Left ventricle myocardium inferior (tissue), 1 donor: Measurements from ENCODE around the gene TEX36. TPM values are rescaled to one million over a fixed set of nuclear protein-coding genes. Genes with fewer than 3 reads are reported as not detected.
A peak's percentile ranks its signal among the peaks of the same experiment; 100 is the strongest.

Experiments
- DNase-seq: peaks from one replicate; pipeline ENCODE4 v3.0.0-alpha.2; 2020
- H3K27ac ChIP-seq: fragments of 200-600 bp; replicated peaks from 2 replicates; pipeline ENCODE4 v1.8.0; 2021
- H3K27me3 ChIP-seq: fragments of 200-600 bp; 2 replicates; pipeline ENCODE4 v1.8.0; 2021; ENCODE audit warnings: low read depth
- H3K36me3 ChIP-seq: fragments of 200-600 bp; 2 replicates; pipeline ENCODE4 v1.8.0; 2021
- H3K4me1 ChIP-seq: fragments of 200-600 bp; 2 replicates; pipeline ENCODE4 v1.8.0; 2021
- H3K4me3 ChIP-seq: fragments of 200-600 bp; 2 replicates; pipeline ENCODE4 v1.8.0; 2021; ENCODE audit warnings: mild to moderate bottlenecking, moderate library complexity
- H3K9me3 ChIP-seq: fragments of 200-600 bp; replicated peaks from 2 replicates; pipeline ENCODE4 v1.8.0; 2021
- intact Hi-C: fragments of 100-400 bp; cut with micrococcal nuclease; formaldehyde crosslinking; loops from one replicate; pipeline ENCODE4 v1.11.0; 2022
- total RNA-seq: library from RNA; stranded (reverse); fragmentation: NEBNext Ultra II Directional; extraction: Animal tissue kit (Norgen Biotek cat#: 25700); gene quantifications from one replicate; pipeline ENCODE4 v1.2.1, GENCODE V29; 2021
- TF ChIP-seq, protein P1 (sequence below): fragments of 200-600 bp; IDR thresholded peaks from 2 replicates; pipeline ENCODE4 v1.8.0; 2021; ENCODE audit warnings: antibody characterized with exemption, mild to moderate bottlenecking, borderline replicate concordance
- donor health status: DM: no; HTN: yes; CAD: no; lungs with severe emphysema.

TEX36 gene
- total RNA-seq, 1 donor from 2014 or later: not detected

DNA sequence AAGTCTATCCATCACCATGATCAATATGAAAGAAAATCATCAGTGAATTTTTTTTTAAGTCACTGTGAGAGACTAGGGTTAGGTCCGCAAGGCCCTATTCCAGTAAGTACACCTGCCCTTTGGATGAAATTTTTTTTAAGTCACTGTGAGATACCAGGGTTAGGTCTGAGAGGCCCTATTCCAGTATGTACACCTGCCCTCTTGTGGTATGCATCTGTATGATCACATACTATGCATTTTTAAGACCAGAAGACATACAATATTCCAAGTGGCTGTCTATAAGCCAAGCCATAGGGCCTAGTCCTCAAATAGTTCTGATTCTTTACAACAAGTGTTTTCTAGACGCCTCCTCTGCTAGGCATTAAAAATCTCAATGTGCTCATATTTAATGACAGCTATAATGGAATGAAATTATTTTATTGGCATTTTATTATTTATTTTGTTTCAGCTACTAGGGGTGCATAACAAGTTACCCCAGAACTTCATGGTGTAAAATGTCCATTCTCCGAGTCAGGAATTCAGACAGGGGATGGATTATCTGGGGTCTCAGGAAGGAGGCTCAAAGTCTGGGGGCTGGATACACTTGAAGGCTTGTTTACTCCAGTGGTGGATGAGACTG lies 53.1 kb downstream of the TEX36 start:
- Histone ChIP-seq H3K27ac (no peak overlapping the region), H3K4me1 (no peaks in the 10 kb centered on the region), H3K9me3 (no peaks in the 10 kb centered on the region), H3K36me3 (no peaks in the 10 kb centered on the region), H3K4me3 (no peak overlapping the region), H3K27me3 (peaks cover 44% of the 10 kb centered on the region)
- intact Hi-C loops: no loop called here
- no peak for DNase-seq
- TF ChIP-seq, protein P1, sequence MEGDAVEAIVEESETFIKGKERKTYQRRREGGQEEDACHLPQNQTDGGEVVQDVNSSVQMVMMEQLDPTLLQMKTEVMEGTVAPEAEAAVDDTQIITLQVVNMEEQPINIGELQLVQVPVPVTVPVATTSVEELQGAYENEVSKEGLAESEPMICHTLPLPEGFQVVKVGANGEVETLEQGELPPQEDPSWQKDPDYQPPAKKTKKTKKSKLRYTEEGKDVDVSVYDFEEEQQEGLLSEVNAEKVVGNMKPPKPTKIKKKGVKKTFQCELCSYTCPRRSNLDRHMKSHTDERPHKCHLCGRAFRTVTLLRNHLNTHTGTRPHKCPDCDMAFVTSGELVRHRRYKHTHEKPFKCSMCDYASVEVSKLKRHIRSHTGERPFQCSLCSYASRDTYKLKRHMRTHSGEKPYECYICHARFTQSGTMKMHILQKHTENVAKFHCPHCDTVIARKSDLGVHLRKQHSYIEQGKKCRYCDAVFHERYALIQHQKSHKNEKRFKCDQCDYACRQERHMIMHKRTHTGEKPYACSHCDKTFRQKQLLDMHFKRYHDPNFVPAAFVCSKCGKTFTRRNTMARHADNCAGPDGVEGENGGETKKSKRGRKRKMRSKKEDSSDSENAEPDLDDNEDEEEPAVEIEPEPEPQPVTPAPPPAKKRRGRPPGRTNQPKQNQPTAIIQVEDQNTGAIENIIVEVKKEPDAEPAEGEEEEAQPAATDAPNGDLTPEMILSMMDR: peak; percentile 28

DNA sequence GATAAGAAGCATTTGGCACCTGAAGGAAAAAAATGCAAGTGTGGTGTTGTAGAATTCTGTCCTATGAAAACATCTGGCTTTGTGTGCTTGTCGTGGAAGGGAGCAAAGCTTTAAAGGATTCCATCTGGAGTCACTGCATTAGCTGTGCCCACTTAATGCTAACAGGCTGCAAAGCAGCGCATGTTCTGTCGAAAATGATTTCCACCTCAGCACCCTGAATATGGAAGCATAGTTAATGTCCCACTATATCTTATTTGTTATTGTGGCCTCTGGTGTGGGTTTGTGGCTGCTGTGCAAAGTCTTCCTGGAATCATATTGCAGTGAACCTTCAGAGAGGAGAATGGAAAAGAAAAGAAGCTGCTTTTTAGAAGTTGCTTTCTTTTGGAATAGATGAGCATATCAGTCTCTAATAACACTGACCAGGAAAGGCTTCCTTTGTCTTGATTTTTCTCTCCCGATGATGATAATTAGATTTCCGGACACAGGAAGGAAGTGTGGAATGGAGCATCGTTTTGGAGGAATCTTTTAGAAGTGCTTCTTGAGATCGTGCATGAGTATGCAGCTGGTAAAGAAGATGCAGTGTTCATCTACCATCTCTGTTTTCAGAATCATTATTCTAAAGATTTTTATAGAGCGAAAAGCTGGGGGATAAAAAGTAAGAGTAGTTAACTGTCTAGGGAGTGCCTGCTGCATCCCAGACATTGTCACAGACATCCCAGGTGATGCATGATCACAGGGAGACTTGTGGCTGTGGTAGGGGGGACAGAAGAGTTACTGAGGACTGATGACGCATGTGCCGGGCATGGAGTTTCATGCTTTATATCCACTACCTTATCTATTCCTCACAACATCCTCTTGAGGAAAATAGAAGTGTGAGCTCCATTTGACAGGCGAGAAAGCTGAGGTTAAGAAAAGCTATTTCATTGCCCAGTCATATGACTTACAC lies 54.6 kb downstream of the TEX36 start:
- no peak for DNase-seq
- H3K27ac ChIP-seq: no peak overlapping the region
- H3K9me3 ChIP-seq: no peaks in the 10 kb centered on the region
- no peak overlapping the region for H3K4me3 ChIP-seq
- TF ChIP-seq, protein P1: no peak
- intact Hi-C loops: no loop called here
- no peaks in the 10 kb centered on the region for H3K36me3 ChIP-seq
- H3K27me3 ChIP-seq: peaks cover 51% of the 10 kb centered on the region
- no peaks in the 10 kb centered on the region for H3K4me1 ChIP-seq

DNA sequence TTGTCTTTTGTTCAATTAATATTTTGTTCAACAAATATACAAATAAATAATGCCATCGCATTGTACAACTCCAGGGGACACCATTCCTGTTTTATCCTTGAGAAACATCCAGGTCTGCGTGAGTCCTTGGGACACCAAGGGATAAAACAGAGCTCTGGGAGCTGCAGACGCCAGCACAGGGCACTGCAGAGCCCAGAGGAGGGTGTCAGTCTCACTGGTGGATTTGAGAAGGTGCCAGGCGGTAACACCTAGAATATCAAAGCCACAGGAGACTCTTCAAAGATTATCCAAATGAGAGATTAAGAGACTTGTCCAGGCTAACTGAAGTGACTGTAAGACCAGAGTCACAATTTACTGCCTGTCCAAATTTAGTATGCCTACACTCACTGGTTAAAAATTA lies 55.3 kb downstream of the TEX36 start:
- no peak for DNase-seq
- Histone ChIP-seq H3K9me3 (no peaks in the 10 kb centered on the region), H3K4me1 (no peaks in the 10 kb centered on the region), H3K27me3 (peaks cover 51% of the 10 kb centered on the region), H3K4me3 (no peak overlapping the region), H3K36me3 (no peaks in the 10 kb centered on the region), H3K27ac (no peak overlapping the region)
- intact Hi-C loops: no loop called here
- TF ChIP-seq, protein P1: no peak

DNA sequence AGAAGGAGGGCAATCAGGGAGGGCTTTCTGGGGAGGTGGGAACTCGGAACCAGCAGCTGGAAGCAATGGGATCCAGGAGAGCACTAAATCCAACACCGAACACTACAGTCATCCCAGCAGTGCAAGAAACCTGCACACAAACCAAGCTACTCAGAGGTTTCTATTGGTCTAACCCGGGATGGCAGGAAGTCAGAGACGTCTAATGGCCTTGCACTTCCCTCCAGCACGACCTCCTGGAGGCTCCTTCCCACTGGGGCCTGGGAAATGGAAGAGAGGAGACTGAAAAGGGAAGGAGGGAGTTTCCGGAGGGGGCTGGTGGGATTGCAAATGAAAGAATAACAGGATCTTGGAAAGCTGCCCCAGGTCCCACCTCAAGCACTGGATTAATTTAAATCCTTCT lies 56.3 kb downstream of the TEX36 start:
- Histone ChIP-seq H3K27ac (no peak overlapping the region), H3K27me3 (peaks cover 51% of the 10 kb centered on the region), H3K4me1 (no peaks in the 10 kb centered on the region), H3K36me3 (no peaks in the 10 kb centered on the region), H3K4me3 (no peak overlapping the region), H3K9me3 (no peaks in the 10 kb centered on the region)
- TF ChIP-seq, protein P1: no peak
- no peak for DNase-seq
- intact Hi-C loops: no loop called here

DNA sequence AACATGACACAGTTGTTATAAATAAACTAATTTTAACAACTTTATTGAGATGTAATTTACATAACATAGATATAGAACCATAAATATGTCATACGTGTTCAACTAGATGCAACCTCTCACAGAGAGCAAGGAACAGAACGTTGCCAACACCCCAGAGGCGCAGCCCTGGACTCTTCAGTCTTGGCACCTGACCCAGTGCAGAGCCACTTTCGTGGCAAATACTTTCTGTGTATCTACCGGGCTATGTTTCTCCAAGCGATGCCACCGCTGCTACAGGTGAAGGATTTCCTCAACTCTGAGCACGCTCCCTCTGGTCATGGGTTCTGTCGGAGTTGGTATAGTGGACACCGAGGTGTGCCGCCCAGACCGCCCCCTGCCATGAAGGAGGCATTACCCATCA lies 57.4 kb downstream of the TEX36 start:
- H3K4me3 ChIP-seq: no peak overlapping the region
- intact Hi-C loops: no loop called here
- H3K4me1 ChIP-seq: no peaks in the 10 kb centered on the region
- H3K27ac ChIP-seq: no peak overlapping the region
- no peaks in the 10 kb centered on the region for H3K36me3 ChIP-seq
- DNase-seq: no peak
- TF ChIP-seq, protein P1: no peak
- peaks cover 3% of the 10 kb centered on the region for H3K9me3 ChIP-seq
- peaks cover 59% of the 10 kb centered on the region for H3K27me3 ChIP-seq
